Lower lobe of right lung (tissue), 2 donors: ENCODE measurements around the gene SLC36A2. TPM values are rescaled to one million over a fixed set of nuclear protein-coding genes. Genes with fewer than 3 reads are reported as not detected.

Experiments used
- ATAC-seq, 2 donors: fragments of 200-7000 bp; cut with Tn5 transposase; one replicate each; pipeline ENCODE4 v1.9.1; 2020 to 2022; ENCODE audit warnings: mild to moderate bottlenecking in 2 of 2, moderate library complexity in 2 of 2
- DNase-seq: peaks from one replicate; pipeline ENCODE4 v3.0.0-alpha.2; 2020
- H3K27ac ChIP-seq: fragments of 200-600 bp; one replicate; pipeline ENCODE4 v1.8.0; 2022
- H3K27me3 ChIP-seq: fragments of 200-600 bp; one replicate; pipeline ENCODE4 v1.8.0; 2022; ENCODE audit warnings: low read depth
- H3K36me3 ChIP-seq: fragments of 200-600 bp; one replicate; pipeline ENCODE4 v1.8.0; 2022; ENCODE audit warnings: mild to moderate bottlenecking
- H3K4me1 ChIP-seq: fragments of 200-600 bp; one replicate; pipeline ENCODE4 v1.8.0; 2022
- H3K4me3 ChIP-seq: fragments of 200-600 bp; one replicate; pipeline ENCODE4 v1.8.0; 2022; ENCODE audit warnings: mild to moderate bottlenecking
- H3K9me3 ChIP-seq: fragments of 200-600 bp; one replicate; pipeline ENCODE4 v1.8.0; 2022
- CTCF ChIP-seq: fragments of 200-600 bp; IDR thresholded peaks from one replicate; pipeline ENCODE4 v1.8.0; 2022; ENCODE audit warnings: antibody characterized with exemption, mild to moderate bottlenecking
- intact Hi-C: fragments of 100-400 bp; cut with DNase I; formaldehyde crosslinking; loops from one replicate; pipeline ENCODE4 v1.11.0; 2022
- long read RNA-seq: library from polyadenylated mRNA; unstranded; transcript quantifications from one replicate; pipeline ENCODE4 v2.0.0, GENCODE V29; 2021
- total RNA-seq: library from RNA; stranded (reverse); fragmentation: NEBNext Ultra II Directional; extraction: Animal tissue kit (Norgen Biotek cat#: 25700); gene quantifications from one replicate; pipeline ENCODE4 v1.2.1, GENCODE V29; 2021
- donor health status: DM: no; HTN: yes; CAD: no; lungs with severe emphysema.

The SLC36A2 gene
- total RNA-seq: not detected
- long read RNA-seq: 0 reads

DNA sequence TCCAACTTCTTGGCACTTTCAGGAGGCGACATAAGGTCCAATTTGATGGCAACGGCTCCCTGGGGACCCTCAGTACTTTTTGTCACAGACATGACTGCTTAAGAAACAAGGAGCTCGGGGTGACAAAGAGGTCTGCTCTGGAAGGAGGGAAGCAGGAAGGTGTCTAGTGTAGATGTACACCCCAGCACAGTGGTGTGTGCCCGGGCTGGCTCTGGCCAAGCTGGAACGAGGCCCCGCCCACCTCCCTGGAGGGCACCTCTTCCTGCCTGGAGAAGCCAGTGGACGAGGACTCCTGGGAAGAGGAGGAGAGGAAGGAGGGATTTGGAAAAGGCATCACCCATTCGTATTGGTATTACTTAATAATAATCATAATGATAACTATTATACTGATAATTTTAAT is at the start of gene SLC36A2:
Gene SLC36A2 (minus strand): TSS at position 191 of the 400 bp plus-strand sequence. CDS start 99 bp downstream, at position 92.
- Histone ChIP-seq H3K4me1 (no peaks in the 10 kb centered on the region), H3K36me3 (no peaks in the 10 kb centered on the region), H3K27me3 (peaks cover 9% of the 10 kb centered on the region), H3K4me3 (no peak within 1 kb of the TSS), H3K9me3 (no peaks in the 10 kb centered on the region), H3K27ac (no peak within 1 kb of the TSS)
- DNase-seq: no peak
- TF ChIP-seq CTCF: no peak
- ATAC-seq: no peak
- intact Hi-C loops: no loop called here

DNA sequence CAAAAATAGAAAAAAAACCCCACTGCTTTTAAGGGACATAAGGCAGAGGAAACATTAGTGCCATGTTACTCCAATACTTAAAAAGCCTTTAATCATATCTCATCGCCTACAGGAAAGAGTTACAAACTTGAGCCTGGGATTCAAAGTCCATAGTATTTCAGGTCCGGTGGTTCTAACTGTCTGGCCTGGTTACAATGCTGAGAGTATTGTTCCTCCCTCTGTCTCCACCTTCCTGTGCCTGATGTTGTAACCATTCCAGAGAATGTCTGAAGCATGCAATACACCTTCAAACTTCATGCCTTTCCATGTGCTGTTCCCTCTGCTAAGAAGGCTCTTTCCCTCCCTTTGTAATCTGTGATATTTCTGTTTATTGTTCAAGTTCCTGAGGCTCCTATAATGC is 41.6 kb upstream of the SLC36A2 start:
- no peaks in the 10 kb centered on the region for H3K27me3 ChIP-seq
- no peak for DNase-seq
- H3K27ac ChIP-seq: no peak overlapping the region
- intact Hi-C loops: no loop called here
- no peak for ATAC-seq
- no peaks in the 10 kb centered on the region for H3K4me1 ChIP-seq
- H3K36me3 ChIP-seq: no peaks in the 10 kb centered on the region
- TF ChIP-seq CTCF: no peak
- H3K4me3 ChIP-seq: no peak overlapping the region
- H3K9me3 ChIP-seq: no peaks in the 10 kb centered on the region

DNA sequence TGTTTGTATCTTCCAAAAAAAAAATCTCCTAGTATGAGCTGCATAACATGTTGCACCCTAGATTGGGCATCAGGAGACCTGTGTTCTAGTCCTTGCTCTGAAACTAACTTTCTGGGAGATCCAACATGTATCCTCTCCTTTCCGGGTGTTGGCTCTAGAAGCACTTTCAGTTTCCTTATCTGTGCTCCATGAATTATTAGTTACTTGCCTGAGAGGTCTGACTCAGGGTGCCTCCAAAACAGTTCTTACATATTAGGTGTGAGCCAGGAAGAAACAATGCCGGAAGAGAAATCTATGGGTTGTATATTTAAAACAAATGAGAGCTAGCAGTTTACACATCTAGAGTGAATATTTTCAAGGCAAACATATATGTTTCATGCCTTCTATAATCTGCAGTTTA is 36.7 kb upstream of the SLC36A2 start:
- no peak for TF ChIP-seq CTCF
- Histone ChIP-seq H3K36me3 (no peaks in the 10 kb centered on the region), H3K27ac (no peak overlapping the region), H3K4me3 (no peak overlapping the region), H3K9me3 (no peaks in the 10 kb centered on the region), H3K4me1 (no peaks in the 10 kb centered on the region), H3K27me3 (no peaks in the 10 kb centered on the region)
- ATAC-seq: no peak
- intact Hi-C loops: no loop called here
- no peak for DNase-seq

DNA sequence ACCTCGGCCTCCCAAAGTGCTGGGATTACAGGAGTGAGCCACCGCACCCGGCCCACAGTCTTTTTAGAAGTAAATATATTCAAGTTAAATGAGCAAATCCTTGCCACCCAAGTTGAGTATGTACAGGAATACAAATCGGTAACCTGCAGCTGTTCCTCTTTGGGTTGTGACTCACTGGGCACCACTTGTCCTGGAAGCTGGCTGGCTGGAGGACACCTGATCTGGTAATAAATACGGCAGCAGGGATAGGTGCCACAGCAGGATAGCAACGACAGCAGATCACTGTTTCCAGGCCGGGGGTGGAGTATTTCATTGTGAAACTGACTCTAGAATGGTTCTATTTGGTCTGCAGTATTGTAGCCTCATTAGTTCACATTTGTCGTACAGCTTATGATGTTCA is 35.7 kb upstream of the SLC36A2 start:
- TF ChIP-seq CTCF: no peak
- DNase-seq: no peak
- Histone ChIP-seq H3K9me3 (no peaks in the 10 kb centered on the region), H3K27me3 (no peaks in the 10 kb centered on the region), H3K36me3 (no peaks in the 10 kb centered on the region), H3K27ac (no peak overlapping the region), H3K4me3 (no peak overlapping the region), H3K4me1 (no peaks in the 10 kb centered on the region)
- no peak for ATAC-seq
- intact Hi-C loops: no loop called here

- DNase-seq (no peak), ATAC-seq (no peak)
- Histone ChIP-seq H3K9me3 (no peaks in the 10 kb centered on the region), H3K4me1 (no peaks in the 10 kb centered on the region), H3K27me3 (no peaks in the 10 kb centered on the region), H3K36me3 (no peaks in the 10 kb centered on the region), H3K4me3 (no peak overlapping the region), H3K27ac (no peak overlapping the region)
- TF ChIP-seq CTCF: no peak
- intact Hi-C loops: no loop called here
Observed at GRCh38 chr5:151382576-151382975, 35.2 kb upstream of the SLC36A2 start.

DNA sequence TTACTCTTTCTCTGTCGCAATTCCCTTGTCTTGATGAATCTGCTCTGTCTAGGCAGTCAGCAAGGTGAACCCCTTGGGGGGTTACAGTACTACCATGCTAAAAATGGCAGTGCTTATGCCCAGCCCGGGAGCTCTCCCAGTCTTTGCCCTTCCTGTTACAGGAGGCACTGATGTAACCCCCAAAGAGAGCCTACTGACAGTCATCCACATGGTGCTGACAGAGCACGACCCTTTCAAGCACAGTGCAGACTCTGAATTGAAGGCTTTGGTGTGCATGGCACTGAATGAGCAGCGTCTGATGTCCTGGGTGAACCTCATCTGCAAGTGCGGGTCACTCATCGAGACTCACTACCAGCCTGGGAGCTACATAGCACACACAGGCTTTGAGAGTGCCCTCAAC is 34.5 kb upstream of the SLC36A2 start:
- no peaks in the 10 kb centered on the region for H3K4me1 ChIP-seq
- ATAC-seq (no peak), DNase-seq (no peak)
- H3K4me3 ChIP-seq: no peak overlapping the region
- no peak for TF ChIP-seq CTCF
- no peak overlapping the region for H3K27ac ChIP-seq
- no peaks in the 10 kb centered on the region for H3K9me3 ChIP-seq
- H3K27me3 ChIP-seq: no peaks in the 10 kb centered on the region
- no peaks in the 10 kb centered on the region for H3K36me3 ChIP-seq
- intact Hi-C loops: no loop called here
